Activated naive CD4-positive, alpha-beta T cell treated with anti-CD3 and anti-CD28 coated beads for 36 hours (primary cell): ENCODE results near the gene GRK3. TPM values are rescaled to one million over a fixed set of nuclear protein-coding genes. Genes with fewer than 3 reads are reported as not detected.
A peak's percentile ranks its signal among the peaks of the same experiment; 100 is the strongest.

Experiments
- CTCF ChIA-PET: fragments of 350-600 bp; sonication (Branson Sonifier 250); formaldehyde crosslinking; loops from one replicate; lab custom pipeline; 2021; ENCODE audit warnings: antibody characterized with exemption; lab: Charles Lee
- DNase-seq: peaks from one replicate; pipeline ENCODE4 v3.0.0-alpha.2; 2020
- H3K27ac Mint-ChIP-seq: one replicate; pipeline ENCODE4 v1.8.0; 2021; ENCODE audit warnings: mild to moderate bottlenecking, mixed read lengths
- H3K27me3 Mint-ChIP-seq: one replicate; pipeline ENCODE4 v1.8.0; 2021; ENCODE audit warnings: low read depth, mixed read lengths
- H3K36me3 Mint-ChIP-seq: one replicate; pipeline ENCODE4 v1.8.0; 2021; ENCODE audit warnings: low read depth, mixed read lengths
- H3K4me1 Mint-ChIP-seq: one replicate; pipeline ENCODE4 v1.8.0; 2021; ENCODE audit warnings: low read depth, mixed read lengths
- H3K4me3 Mint-ChIP-seq: one replicate; pipeline ENCODE4 v1.8.0; 2021; ENCODE audit warnings: mild to moderate bottlenecking, moderate library complexity, mixed read lengths
- H3K9me3 Mint-ChIP-seq: one replicate; pipeline ENCODE4 v1.8.0; 2021; ENCODE audit warnings: mixed read lengths
- intact Hi-C: fragments of 100-400 bp; cut with micrococcal nuclease; formaldehyde crosslinking; loops from one replicate; pipeline ENCODE4 v1.15.1; 2023
- total RNA-seq, 2 experiments: library from RNA; stranded (reverse); gene quantifications; one replicate each; pipeline ENCODE4 v1.2.3, GENCODE V29; 2021

GRK3 gene
- total RNA-seq, 2 experiments from 2014 or later = 8.3 to 8.9 TPM

DNA sequence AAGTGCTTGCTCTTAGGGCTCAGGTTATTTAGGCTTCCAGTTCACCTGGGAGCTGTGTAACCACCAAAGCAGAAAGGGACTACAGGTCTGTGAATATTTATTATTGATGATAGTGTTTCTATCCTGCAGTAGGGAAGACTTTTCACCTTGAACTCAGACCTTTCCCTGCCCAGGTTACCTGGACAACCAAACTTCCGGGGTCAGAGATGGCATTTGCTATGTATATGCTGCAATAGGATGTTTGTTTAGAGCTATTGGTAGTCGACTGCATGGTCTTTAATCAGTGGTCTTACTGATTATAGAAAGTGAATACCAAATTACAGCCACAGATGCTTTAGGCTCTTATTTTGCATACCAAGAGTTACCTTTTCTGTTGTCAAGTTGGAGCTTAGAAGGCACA is 94.9 kb downstream of the GRK3 start:
- no peaks in the 10 kb centered on the region for H3K36me3 Mint-ChIP-seq
- no peak for DNase-seq
- H3K27me3 Mint-ChIP-seq = no peaks in the 10 kb centered on the region
- intact Hi-C loops = no loop called here
- H3K27ac Mint-ChIP-seq = no peak overlapping the region
- CTCF ChIA-PET = no interaction called here
- no peaks in the 10 kb centered on the region for H3K9me3 Mint-ChIP-seq
- no peaks in the 10 kb centered on the region for H3K4me1 Mint-ChIP-seq
- no peak overlapping the region for H3K4me3 Mint-ChIP-seq

DNA sequence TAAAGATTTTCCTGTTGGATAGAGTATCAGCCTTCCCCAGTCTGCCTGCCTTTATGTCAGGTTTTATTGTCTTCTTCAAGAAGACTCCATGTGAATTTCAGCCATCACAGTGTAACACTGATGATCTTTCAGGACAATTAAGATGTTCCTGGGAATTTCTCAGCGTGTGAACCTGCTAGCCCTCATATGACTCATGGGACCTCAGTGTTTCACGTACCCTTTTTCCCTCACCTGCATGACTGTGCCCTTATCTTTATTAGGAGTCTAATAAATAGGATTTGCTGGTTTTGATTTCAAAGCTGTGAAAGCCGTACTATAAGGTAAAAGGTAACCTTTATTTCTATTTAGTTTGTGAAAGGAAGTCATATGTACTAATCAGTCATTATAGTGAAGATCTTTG is 95.9 kb downstream of the GRK3 start:
- Mint-ChIP-seq H3K9me3 (no peaks in the 10 kb centered on the region), H3K4me3 (no peak overlapping the region), H3K36me3 (no peaks in the 10 kb centered on the region), H3K4me1 (no peaks in the 10 kb centered on the region), H3K27me3 (no peaks in the 10 kb centered on the region), H3K27ac (no peak overlapping the region)
- intact Hi-C loops = no loop called here
- DNase-seq = no peak
- CTCF ChIA-PET = no interaction called here

DNA sequence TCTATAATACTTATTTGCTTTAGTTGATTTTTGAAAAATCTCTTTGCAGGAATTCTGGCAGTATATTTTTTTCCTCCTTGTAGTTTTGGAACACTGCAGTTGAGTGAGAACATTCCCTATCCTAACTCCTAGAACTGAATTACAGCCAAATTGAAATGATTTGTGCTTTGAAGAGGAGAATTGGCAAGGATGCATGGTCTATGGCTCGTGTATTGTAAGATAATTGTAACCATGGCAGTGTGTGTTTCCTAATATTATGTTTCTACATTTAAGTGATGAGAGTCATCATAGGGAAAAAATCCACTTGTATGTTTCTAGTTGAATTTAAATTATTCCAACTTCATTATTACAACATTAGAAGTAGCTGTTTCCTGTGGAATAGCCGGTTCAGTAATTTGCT is 96.6 kb downstream of the GRK3 start:
- Mint-ChIP-seq H3K9me3 (no peaks in the 10 kb centered on the region), H3K4me1 (no peaks in the 10 kb centered on the region), H3K27ac (no peak overlapping the region), H3K27me3 (no peaks in the 10 kb centered on the region), H3K4me3 (no peak overlapping the region), H3K36me3 (no peaks in the 10 kb centered on the region)
- intact Hi-C loops = no loop called here
- CTCF ChIA-PET = no interaction called here
- no peak for DNase-seq

DNA sequence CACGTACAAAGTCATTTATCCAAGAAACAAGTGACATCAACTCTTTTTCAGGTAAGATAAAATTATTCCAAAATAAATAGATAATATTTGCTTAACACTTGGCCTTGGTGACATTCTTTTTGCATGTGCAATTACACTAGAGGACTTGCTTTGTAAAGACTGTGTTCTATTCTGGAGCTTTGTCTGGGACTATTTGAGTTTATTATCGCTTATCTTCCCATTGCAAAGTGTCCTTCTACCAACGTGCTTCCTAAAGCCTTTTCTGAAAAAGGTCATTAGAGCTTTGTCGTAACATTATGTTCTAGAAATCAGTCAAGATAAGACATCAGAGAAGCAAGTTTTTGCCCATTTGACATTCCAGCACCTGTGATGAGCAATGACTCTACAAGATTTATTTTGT is 99.2 kb downstream of the GRK3 start:
- Mint-ChIP-seq H3K9me3 (no peaks in the 10 kb centered on the region), H3K4me3 (no peak overlapping the region), H3K4me1 (no peaks in the 10 kb centered on the region), H3K27me3 (no peaks in the 10 kb centered on the region), H3K27ac (no peak overlapping the region), H3K36me3 (no peaks in the 10 kb centered on the region)
- no peak for DNase-seq
- CTCF ChIA-PET = no interaction called here
- intact Hi-C loops = no loop called here

DNA sequence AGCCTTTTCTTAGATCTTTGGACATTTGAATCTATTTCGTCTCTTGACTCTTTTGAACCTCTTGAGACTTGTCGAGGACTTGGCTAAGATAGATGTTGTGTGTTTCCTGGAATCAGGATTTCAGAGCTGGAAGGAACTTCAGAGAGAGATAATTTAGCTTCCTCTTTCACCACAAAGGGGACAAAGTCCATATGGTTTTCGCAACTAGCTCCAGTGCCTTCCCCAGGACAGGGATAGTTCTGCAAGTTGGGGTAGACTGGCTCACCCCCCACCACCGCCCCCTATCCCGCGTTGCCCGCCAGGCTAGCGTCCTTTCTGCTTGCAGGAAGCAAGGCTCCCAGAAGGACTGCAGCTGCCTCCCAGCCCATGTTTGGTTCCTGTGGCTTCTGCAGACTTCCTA is 101.8 kb downstream of the GRK3 start:
- CTCF ChIA-PET = interaction anchor here (0.6 to 1.0 kb wide), 2 partner anchors 44 to 107 kb away, joined by 3 read pairs; no protein-coding TSS in a partner anchor
- Mint-ChIP-seq H3K27me3 (no peaks in the 10 kb centered on the region), H3K9me3 (no peaks in the 10 kb centered on the region), H3K36me3 (no peaks in the 10 kb centered on the region), H3K27ac (no peak overlapping the region), H3K4me1 (no peaks in the 10 kb centered on the region), H3K4me3 (no peak overlapping the region)
- DNase-seq = no peak
- intact Hi-C loops = no loop called here

DNA sequence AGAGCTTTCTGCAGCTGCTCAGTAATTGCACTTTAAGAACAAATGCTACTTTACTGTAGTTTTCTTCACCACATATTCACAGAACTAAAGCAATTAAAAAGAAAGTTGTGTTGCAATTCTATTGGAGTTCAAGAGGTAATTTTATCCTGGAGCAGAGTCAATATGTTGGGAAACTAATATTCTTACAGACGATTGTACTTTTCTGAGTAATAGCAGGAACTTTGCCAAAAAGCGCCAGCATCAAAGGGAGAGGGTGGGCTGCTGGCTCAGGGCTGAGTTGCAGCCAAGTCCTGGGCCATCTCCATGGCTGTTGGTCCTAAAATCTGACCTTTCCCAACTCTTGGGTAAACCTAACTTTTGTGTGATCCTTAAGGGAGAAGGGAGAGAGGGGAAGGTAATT is 104.0 kb downstream of the GRK3 start:
- CTCF ChIA-PET = no interaction called here

DNA sequence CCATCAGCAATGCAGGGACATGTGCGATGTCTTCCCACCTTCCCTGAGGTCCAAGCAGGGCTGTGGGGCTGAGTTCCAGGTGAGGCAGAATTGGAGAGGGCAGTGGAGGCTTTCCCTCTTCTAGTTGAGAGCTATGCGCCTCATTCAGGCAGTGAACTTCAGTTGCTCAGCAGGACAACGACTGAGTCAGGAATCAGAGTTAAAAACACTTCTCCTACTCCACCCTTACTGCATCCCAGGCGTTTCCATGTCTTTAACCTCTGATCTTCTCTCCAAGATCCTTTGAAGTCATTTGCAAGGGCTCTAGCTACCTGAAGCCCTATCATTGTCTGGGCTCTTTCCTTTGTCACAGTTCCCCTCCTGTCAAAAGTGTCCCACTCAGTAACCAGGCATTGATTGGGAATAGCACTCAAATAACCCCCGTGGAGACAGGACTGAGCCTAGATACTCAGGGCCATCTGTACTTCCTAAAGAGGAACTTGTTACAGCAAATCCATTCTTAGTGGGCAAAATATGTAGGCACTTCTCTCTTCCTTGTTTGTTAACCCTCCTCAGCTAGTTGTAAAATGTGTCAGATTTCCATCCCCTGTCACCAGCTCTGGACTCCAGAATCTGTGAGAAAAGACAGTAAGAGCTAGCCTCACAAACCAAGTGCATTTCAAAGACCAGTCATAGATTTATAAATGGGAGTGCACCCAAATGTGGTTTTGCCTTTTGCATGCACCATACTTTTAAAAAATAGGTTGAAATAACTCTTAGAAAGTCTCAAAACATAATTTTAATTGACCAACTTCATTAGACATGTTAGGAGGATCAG is 105.0 kb downstream of the GRK3 start:
- CTCF ChIA-PET = interaction anchor here (0.5 kb wide), 1 partner anchor 70 kb away, joined by 3 read pairs; no protein-coding TSS in a partner anchor
- Mint-ChIP-seq H3K27me3 (no peaks in the 10 kb centered on the region), H3K4me1 (peaks cover 8% of the 10 kb centered on the region), H3K27ac (peak overlapping the region; percentile 36), H3K9me3 (no peaks in the 10 kb centered on the region), H3K4me3 (no peak overlapping the region), H3K36me3 (peaks cover 2% of the 10 kb centered on the region)
- intact Hi-C loops = no loop called here
- DNase-seq = no peak

More for the DNA sequence above, 104.0 kb downstream of the GRK3 start:
- no peaks in the 10 kb centered on the region for H3K9me3 Mint-ChIP-seq
- H3K4me1 Mint-ChIP-seq = peaks cover 8% of the 10 kb centered on the region
- no peak overlapping the region for H3K27ac Mint-ChIP-seq
- H3K36me3 Mint-ChIP-seq = peaks cover 2% of the 10 kb centered on the region
- H3K27me3 Mint-ChIP-seq = no peaks in the 10 kb centered on the region
- no peak overlapping the region for H3K4me3 Mint-ChIP-seq
- no peak for DNase-seq
- intact Hi-C loops = no loop called here

DNA sequence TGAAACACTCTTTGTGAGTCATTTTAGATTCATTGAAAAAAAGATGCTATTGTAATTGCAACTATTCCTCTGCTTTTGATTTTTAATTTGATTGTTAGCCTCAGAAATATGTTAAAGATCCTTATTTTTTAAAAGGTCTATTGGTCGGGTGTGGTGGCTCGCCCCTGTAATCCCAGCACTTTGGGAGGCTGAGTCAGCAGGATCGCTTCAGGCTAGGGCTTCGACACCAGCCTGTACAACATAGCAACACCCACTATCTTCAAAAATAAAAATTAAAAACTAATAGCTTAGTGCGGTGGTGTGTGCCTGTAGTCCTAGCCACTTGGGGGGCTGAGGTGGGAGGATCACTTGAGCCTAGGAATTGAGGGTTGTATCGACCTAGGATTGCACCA is 105.6 kb downstream of the GRK3 start:
- H3K4me3 Mint-ChIP-seq = no peak overlapping the region
- H3K9me3 Mint-ChIP-seq = no peaks in the 10 kb centered on the region
- intact Hi-C loops = no loop called here
- H3K27me3 Mint-ChIP-seq = no peaks in the 10 kb centered on the region
- peaks cover 8% of the 10 kb centered on the region for H3K4me1 Mint-ChIP-seq
- H3K27ac Mint-ChIP-seq = no peak overlapping the region
- peaks cover 2% of the 10 kb centered on the region for H3K36me3 Mint-ChIP-seq
- no peak for DNase-seq
- CTCF ChIA-PET = no interaction called here

DNA sequence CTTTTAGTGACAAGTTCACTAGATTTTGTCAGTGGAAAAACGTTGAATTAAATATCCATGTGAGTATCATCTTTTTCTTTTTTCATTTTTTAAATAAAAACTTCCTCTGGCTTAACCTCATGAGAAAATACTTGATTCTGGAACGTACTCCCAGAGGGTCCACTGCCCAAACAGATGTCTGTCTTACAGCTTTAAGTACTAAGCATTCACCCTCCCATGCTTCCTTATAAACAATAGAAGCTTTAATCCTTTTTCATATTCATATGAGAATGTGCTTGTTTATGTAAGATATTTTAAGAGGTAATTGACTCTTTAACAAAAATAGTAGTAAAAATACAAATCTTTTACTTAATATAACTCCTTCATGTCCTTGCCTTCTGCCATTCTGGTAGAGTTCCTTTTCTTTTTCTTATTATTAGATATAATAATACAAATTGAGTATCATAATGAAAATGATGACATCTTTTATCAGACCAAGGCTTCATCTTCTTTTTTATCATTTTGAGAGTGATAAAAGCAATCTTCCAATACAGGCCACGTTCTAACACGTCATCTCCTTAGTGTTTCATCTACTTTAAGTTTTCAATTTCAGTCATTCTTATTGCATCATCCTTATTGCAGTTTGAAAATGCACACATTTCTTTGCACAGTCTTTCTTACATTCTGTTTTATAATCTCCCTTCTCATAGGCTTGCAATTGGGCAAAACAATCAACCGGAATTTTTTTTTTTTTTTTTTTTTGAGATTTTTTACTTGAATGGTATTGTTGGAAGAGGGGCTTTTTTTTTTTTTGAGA is 108.0 kb downstream of the GRK3 start:
- no peak overlapping the region for H3K4me3 Mint-ChIP-seq
- H3K27ac Mint-ChIP-seq = peak overlapping the region; percentile 71
- H3K36me3 Mint-ChIP-seq = peaks cover 2% of the 10 kb centered on the region
- no peaks in the 10 kb centered on the region for H3K9me3 Mint-ChIP-seq
- intact Hi-C loops = no loop called here
- H3K4me1 Mint-ChIP-seq = peaks cover 8% of the 10 kb centered on the region
- DNase-seq = no peak
- CTCF ChIA-PET = no interaction called here
- no peaks in the 10 kb centered on the region for H3K27me3 Mint-ChIP-seq

DNA sequence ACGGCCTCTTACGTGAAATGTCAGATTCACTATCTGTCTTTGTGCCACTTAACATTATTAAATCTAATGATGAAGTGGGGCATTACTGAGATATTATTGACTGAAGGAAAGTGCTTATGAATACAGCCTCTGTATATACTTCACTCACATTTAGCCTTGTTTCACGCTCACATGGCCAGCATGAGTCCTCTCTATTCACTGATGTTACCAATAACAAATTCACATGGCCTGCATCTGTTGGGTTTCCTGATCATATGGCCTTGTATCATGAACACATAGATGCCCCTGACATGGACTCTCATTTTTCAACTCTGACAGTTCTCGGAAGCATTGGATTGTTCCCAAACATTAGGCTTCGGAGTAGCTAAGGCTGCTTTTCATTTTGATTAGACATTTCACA is 109.2 kb downstream of the GRK3 start:
- intact Hi-C loops = no loop called here
- CTCF ChIA-PET = interaction anchor here (1.1 kb wide), 1 partner anchor 19 kb away, joined by 3 read pairs; no protein-coding TSS in a partner anchor
- H3K27me3 Mint-ChIP-seq = no peaks in the 10 kb centered on the region
- no peak overlapping the region for H3K27ac Mint-ChIP-seq
- H3K4me3 Mint-ChIP-seq = no peak overlapping the region
- H3K36me3 Mint-ChIP-seq = peaks cover 2% of the 10 kb centered on the region
- H3K4me1 Mint-ChIP-seq = peaks cover 8% of the 10 kb centered on the region
- H3K9me3 Mint-ChIP-seq = no peaks in the 10 kb centered on the region
- DNase-seq = no peak

DNA sequence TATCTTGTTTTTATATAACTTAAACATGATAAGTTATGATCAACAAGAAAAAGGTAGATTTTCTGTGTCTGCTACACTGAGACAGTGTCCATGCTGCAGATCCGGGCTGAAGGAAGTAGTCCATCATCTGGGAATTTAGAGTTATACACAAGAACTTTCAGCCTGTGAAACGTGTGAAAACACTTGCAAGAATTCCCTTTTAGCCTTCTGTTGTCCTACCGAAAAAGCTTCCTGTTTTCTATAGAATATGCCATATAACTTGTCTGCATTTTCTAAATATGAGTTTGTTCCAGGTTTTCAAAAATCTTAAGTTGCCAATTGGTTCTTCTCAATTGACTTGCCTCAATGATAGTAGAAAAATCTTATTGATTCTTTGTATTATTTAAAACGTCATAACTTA is 113.2 kb downstream of the GRK3 start:
- Mint-ChIP-seq H3K4me1 (peaks cover 6% of the 10 kb centered on the region), H3K27me3 (no peaks in the 10 kb centered on the region), H3K36me3 (peaks cover 1% of the 10 kb centered on the region), H3K4me3 (no peak overlapping the region), H3K9me3 (no peaks in the 10 kb centered on the region), H3K27ac (no peak overlapping the region)
- intact Hi-C loops = no loop called here
- CTCF ChIA-PET = no interaction called here
- no peak for DNase-seq

DNA sequence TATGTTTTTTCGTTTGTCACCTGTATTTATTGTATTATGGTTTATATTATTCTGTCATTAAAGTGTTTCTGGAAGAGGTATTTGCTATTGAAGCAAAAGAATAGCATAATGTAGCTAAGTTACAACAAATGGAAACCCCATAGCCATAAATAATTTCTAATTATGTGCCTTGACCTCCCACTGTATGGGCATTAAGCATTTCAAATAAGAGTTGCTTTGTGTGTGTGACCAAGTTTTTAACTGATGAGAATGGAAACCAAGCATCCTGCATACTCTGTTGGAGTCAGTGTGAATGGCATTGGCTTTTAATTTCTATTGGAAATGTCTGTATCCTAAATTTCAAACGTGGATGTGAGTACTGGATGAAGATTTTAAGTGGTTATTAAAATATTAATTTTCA is 115.6 kb downstream of the GRK3 start:
- DNase-seq = no peak
- H3K4me1 Mint-ChIP-seq = no peaks in the 10 kb centered on the region
- no peak overlapping the region for H3K4me3 Mint-ChIP-seq
- intact Hi-C loops = no loop called here
- H3K27ac Mint-ChIP-seq = no peak overlapping the region
- H3K9me3 Mint-ChIP-seq = no peaks in the 10 kb centered on the region
- H3K27me3 Mint-ChIP-seq = no peaks in the 10 kb centered on the region
- CTCF ChIA-PET = no interaction called here
- H3K36me3 Mint-ChIP-seq = no peaks in the 10 kb centered on the region
